ENCODE measurements around the gene WDFY1. TPM values are rescaled to one million over a fixed set of nuclear protein-coding genes. Genes with fewer than 3 reads are reported as not detected.

Gene WDFY1
- total RNA-seq, 4 donors from 2014 or later, result 33.1 to 61.8 (median 50.4) TPM

DNA sequence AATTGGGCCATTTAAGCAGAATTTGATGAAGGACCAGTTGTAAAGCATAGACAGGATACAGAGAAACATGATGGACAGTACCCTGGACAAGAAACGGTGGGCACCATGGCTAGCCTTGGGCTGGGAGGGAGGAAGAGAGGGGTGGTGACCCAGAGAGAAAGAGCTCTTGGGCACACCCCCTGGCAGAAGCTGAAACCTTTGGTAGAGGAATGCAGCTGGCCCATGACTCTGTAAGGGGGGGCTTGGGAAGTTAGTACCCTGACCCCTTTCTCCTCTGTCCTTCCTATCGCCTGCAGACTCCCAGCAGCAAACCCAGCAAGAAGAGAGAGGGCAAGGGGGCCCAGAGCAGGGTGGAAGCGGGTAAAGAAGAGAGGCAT, 44.7 kb upstream of the WDFY1 start:
- H3K9me3 ChIP-seq, result no peaks in the 10 kb centered on the region
- TF ChIP-seq EP300 (IDR thresholded peaks at IDR 0.05), result no peak
- TF ChIP-seq, protein P1, sequence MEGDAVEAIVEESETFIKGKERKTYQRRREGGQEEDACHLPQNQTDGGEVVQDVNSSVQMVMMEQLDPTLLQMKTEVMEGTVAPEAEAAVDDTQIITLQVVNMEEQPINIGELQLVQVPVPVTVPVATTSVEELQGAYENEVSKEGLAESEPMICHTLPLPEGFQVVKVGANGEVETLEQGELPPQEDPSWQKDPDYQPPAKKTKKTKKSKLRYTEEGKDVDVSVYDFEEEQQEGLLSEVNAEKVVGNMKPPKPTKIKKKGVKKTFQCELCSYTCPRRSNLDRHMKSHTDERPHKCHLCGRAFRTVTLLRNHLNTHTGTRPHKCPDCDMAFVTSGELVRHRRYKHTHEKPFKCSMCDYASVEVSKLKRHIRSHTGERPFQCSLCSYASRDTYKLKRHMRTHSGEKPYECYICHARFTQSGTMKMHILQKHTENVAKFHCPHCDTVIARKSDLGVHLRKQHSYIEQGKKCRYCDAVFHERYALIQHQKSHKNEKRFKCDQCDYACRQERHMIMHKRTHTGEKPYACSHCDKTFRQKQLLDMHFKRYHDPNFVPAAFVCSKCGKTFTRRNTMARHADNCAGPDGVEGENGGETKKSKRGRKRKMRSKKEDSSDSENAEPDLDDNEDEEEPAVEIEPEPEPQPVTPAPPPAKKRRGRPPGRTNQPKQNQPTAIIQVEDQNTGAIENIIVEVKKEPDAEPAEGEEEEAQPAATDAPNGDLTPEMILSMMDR (IDR thresholded peaks at IDR 0.05), result no peak
- TF ChIP-seq POLR2A (IDR thresholded peaks at IDR 0.05), result no peak
- no peak for DNase-seq (ENCODE audit: low spot score in 2 of 2)
- H3K27ac ChIP-seq, result no peak overlapping the region
- H3K4me3 ChIP-seq, result no peak overlapping the region
- H3K36me3 ChIP-seq, result peaks cover 0 to 2% (median 0%) of the 10 kb centered on the region in 3 donors
- peaks cover 0 to 8% (median 3%) of the 10 kb centered on the region in 4 donors for H3K4me1 ChIP-seq
- no peaks in the 10 kb centered on the region for H3K27me3 ChIP-seq
- 65 to 78% methylated on average over 3 of the region's 3 CpGs for WGBS, 2 donors

DNA sequence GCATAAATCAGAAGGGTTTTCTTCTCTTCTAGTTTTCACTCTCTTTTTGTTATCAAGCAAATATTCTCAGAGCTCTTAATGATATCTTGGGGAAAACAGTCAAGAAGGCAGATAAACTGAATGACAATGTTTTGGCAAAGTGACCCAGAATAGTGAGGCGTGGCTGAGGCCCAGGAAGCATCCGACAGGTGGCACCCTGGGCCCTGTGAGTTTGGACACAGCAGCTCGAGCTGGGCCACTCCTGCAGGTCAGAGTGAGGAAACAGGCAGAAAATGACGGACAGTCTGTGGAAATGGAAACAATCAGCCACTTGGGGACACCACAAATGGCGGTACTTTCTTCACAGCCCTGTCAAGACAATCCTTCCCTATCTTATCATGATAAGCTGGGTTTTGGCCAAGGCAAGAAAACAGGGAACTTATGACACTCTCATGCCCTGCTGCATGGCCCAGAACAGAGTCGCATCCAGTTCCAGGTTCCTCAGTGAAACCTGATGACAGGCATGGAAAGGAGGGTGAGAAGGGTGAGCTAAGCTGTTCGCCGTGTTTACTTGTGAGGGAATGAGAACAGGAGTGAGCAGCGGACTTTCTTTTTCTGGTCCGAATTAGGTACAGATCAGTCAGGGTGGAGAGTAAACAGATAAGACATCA, 44.2 kb upstream of the WDFY1 start:
- H3K9me3 ChIP-seq, result no peaks in the 10 kb centered on the region

DNA sequence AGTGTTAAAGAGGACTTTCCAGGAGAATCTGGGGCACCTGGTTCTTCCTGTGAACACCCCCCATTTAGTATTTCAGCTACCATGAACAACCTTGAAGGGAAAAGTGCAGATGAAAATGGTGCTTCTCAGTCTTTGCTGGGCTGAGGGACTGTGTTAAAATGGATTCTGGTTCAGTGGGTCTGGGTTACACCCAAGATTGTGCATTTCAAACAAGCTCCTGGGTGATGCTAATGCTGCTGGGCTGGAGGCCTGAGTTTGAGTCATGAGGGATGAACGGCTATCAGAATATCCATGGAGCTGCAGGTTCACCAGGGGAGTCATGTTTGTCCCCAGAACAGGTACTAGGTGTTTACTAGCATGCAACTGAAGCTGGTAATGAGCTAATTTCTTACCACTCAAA, 36.1 kb upstream of the WDFY1 start:
- H3K9me3 ChIP-seq, result no peaks in the 10 kb centered on the region
- H3K36me3 ChIP-seq, result peaks cover 0 to 41% (median 0%) of the 10 kb centered on the region in 3 donors
- TF ChIP-seq POLR2A (IDR thresholded peaks at IDR 0.05) (no peak), EP300 (IDR thresholded peaks at IDR 0.05) (no peak)
- TF ChIP-seq, protein P1 (IDR thresholded peaks at IDR 0.05), result no peak
- 92 to 100% methylated on average over 1 of the region's 1 CpG for WGBS, 2 donors
- no peak overlapping the region for H3K4me3 ChIP-seq
- H3K27me3 ChIP-seq, result no peaks in the 10 kb centered on the region
- no peak overlapping the region for H3K27ac ChIP-seq
- peaks cover 0 to 7% (median 0%) of the 10 kb centered on the region in 4 donors for H3K4me1 ChIP-seq
- no peak for DNase-seq (ENCODE audit: low spot score in 2 of 2)

More for the DNA sequence above, 44.2 kb upstream of the WDFY1 start:
- DNase-seq (ENCODE audit: low spot score in 2 of 2), result no peak
- 89% methylated on average over 10 of the region's 10 CpGs for WGBS, 2 donors
- Histone ChIP-seq H3K27ac (no peak overlapping the region), H3K4me3 (no peak overlapping the region), H3K36me3 (peaks cover 0 to 7% (median 0%) of the 10 kb centered on the region in 3 donors), H3K4me1 (peaks cover 0 to 7% (median 3%) of the 10 kb centered on the region in 4 donors), H3K27me3 (no peaks in the 10 kb centered on the region)
- TF ChIP-seq EP300 (IDR thresholded peaks at IDR 0.05) (no peak), POLR2A (IDR thresholded peaks at IDR 0.05) (no peak)
- TF ChIP-seq, protein P1 (IDR thresholded peaks at IDR 0.05), result no peak

DNA sequence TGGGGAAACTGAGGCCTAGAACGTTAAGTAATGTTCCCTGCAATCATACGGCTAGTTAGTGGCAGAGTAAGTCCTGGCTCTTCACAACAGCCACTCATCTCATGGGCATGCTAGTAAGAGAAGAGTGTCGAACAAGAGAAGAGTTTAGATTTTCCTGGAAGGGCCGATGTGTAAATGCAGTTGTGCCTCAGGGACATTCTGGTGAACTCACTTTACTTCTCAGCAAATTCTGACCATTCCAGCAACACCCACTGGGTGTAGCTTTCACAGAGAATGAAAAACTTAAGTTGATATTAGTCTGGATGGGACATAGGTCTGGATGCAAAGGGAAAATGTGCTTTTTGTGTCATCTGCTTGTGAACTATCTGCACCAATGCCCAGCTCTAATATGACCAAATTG, 35.7 kb upstream of the WDFY1 start:
- peaks cover 0 to 7% (median 0%) of the 10 kb centered on the region in 4 donors for H3K4me1 ChIP-seq
- no peak overlapping the region for H3K4me3 ChIP-seq
- no peaks in the 10 kb centered on the region for H3K27me3 ChIP-seq
- H3K27ac ChIP-seq, result no peak overlapping the region
- no peaks in the 10 kb centered on the region for H3K9me3 ChIP-seq
- no peak for TF ChIP-seq EP300 (IDR thresholded peaks at IDR 0.05)
- TF ChIP-seq, protein P1 (IDR thresholded peaks at IDR 0.05), result no peak
- TF ChIP-seq POLR2A (IDR thresholded peaks at IDR 0.05), result no peak
- DNase-seq (ENCODE audit: low spot score in 2 of 2), result no peak
- WGBS, 2 donors, result 83 to 85% methylated on average over 4 of the region's 4 CpGs
- H3K36me3 ChIP-seq, result peaks cover 0 to 41% (median 0%) of the 10 kb centered on the region in 3 donors

DNA sequence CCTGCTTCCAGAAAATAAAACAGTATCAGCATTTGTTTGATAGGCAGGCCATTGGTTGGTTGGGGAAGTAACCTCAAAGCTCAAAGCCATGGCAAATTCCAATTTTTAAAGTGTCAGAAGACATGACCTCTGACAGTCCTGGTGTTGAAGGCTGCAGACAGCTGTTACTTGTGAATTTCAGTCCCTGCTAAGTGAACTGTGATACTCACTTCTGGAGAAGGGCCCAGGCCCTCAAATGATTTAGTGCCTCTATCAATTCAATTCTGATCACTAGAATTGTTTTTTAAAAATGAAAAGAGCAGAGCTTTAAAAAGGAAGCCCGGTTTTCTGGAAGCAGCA, 35.2 kb upstream of the WDFY1 start:
- 83 to 95% methylated on average over 1 of the region's 1 CpG for WGBS, 2 donors
- no peaks in the 10 kb centered on the region for H3K27me3 ChIP-seq
- peaks cover 0 to 7% (median 0%) of the 10 kb centered on the region in 4 donors for H3K4me1 ChIP-seq
- H3K9me3 ChIP-seq, result no peaks in the 10 kb centered on the region
- no peak overlapping the region for H3K4me3 ChIP-seq
- DNase-seq (ENCODE audit: low spot score in 2 of 2), result no peak
- H3K36me3 ChIP-seq, result peaks cover 0 to 41% (median 0%) of the 10 kb centered on the region in 3 donors
- no peak for TF ChIP-seq EP300 (IDR thresholded peaks at IDR 0.05)
- TF ChIP-seq, protein P1 (IDR thresholded peaks at IDR 0.05), result no peak
- no peak for TF ChIP-seq POLR2A (IDR thresholded peaks at IDR 0.05)
- H3K27ac ChIP-seq, result no peak overlapping the region
